NCI-H1048 (cell line): ENCODE measurements around the gene BOD1L1.
"Not testable (repeated sequence)": the region's sequence is repeated elsewhere in the genome, so short reads cannot be mapped to it uniquely, and the experiment has no call there.

Source experiments
- DNase-seq: peaks from one replicate; lab custom pipeline; 2025; lab: John Stamatoyannopoulos, UW

The BOD1L1 gene

GRCh38 chr4:13618212-13618806 lies 9.2 kb downstream of the BOD1L1 start:
- DNase-seq, result no peak

DNA sequence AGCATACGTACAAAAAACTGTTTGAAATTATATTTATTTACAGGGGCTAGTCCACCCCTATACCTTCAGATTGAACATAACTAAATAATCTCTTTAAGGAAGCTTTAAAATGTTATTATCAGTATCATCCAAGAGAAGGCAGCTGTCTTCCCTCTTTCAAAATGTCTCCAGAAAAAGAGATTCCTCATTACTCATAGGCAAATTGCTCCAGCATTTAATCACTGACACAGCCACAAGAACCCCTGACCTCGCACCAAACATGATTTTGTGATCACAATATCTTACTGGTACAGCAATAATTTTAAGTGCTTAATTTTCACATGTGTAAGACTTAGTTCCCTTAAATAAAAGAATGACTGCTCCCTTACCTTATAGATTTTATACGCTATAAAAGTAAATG lies 9.7 kb downstream of the BOD1L1 start:
- no peak for DNase-seq

GRCh38 chr4:13616597-13616996 lies 10.9 kb downstream of the BOD1L1 start:
- DNase-seq, result no peak

DNA sequence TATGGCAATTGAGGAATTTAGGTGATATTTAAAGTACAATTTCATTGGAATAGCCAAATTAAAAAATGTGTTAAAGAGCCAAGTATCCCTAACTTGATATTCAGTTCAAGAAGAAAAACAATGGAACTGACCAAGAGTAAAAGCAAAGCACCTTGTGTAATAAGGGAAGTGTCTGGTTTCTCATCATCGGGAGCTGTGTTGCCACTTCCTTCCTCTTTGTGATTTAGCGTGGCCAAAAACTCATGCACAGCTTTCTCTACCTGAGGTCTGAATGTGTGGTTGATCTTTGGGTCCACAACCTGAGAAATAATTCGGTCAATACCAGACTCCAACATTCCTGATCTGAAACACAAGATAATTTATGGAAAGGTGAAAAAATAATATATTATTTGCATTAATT lies 12.4 kb downstream of the BOD1L1 start:
- DNase-seq, result no peak

DNA sequence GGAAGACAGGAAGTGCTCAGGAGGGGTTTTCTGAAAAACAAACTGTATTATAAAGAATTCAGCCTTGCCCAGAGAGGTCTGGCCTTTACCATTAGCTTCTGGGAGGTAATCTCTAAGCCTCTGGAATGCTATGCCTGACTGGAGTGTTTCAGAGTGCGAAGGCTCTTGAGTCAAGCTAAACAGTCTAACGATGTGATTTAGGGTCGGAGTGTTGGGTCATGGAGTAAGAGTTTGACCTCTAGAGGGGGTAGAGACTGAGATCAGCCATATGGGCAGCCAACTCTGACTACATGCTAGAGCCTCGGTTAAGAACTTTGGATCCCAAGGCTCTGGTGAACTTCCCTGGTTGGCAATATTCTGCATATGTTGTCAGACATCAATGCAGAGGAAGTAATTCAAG lies 15.0 kb downstream of the BOD1L1 start:
- no peak for DNase-seq

GRCh38 chr4:13611283-13611842 lies 16.2 kb downstream of the BOD1L1 start:
- no peak for DNase-seq

DNA sequence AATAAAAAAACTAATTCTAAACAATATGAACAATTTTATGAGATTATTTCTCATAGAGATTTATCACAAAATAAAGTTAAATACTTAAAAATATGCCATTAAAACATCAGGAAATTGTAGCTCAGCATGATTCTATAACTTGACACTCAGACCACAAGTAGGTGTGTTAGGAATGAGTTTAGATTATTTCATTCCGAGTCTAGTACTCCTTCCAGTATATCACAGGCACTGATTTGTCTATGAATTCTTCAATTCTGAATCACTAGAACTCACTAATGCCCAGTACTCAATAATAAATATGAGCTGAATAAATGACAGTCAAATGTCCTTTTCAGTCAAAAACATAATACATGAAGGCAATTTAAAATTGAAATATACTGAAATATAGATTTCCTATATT lies 22.2 kb downstream of the BOD1L1 start:
- DNase-seq, result no peak

- no peak for DNase-seq
These were observed 25.7 kb downstream of the BOD1L1 start for GRCh38 chr4:13601848-13602247.

- DNase-seq, result no peak
These were observed 26.5 kb downstream of the BOD1L1 start for GRCh38 chr4:13601048-13601447.

DNA sequence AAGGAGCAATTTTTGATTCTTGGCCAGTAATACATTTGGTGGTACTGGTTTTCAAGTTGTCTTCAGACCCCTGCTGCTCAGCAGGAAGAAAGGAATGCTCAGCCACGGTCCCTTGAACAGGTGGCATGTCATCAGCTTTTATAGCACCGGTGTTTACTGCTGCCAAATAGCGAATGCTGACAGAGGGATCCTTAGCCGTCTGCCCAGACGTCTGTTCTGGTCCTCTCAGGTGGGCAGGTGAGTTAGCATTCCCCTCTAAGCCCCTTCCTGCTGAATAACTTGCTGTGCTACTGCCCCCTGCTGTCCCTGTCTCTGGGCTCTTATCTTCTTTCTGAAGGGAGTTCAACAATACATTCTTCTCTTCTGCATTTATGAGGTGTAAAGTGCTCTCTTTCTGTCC lies 28.4 kb downstream of the BOD1L1 start:
- no peak for DNase-seq

GRCh38 chr4:13597604-13598003 lies 29.9 kb downstream of the BOD1L1 start:
- no peak for DNase-seq

- no peak for DNase-seq
These were observed 30.4 kb downstream of the BOD1L1 start for GRCh38 chr4:13597141-13597540.

GRCh38 chr4:13592220-13592619 lies 35.3 kb downstream of the BOD1L1 start:
- DNase-seq, result no peak

DNA sequence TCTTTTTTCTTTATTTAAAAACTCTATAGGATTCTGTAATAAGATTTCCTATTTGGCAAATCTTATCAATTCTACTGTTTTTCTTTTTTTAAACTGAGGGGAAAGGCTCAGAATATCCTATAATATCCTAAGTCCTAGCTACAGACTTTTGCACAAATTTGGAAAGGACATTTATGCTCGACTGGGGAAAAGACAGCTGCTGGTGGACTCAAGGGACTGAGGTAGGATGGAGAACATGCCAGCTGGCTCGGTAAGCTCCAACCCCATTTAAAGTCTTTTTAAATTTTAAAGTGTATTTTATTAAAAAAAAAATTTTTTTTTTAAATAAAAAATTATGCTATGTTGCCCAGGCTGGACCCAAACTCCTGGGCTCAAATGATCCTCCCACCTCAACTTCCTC lies 36.8 kb downstream of the BOD1L1 start:
- no peak for DNase-seq

DNA sequence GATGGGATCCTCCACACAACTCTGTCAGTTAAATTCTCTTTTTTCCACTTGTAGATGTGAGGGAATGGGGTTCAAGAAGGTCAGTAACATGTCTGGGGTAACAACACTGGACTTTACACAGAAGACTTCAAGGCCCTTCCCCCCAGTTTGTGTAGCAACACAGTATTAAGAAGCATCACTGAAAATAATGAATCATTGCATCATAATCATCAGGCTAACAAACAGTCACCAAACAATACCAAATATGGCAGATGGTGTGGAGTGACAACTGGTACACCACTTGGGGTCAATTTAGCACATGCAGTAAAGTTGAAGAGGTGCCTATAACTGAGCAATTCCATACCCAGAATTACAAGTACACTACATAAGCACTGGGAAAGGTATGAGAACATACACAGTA lies 38.6 kb downstream of the BOD1L1 start:
- no peak for DNase-seq

GRCh38 chr4:13584481-13584880 lies 43.0 kb downstream of the BOD1L1 start:
- no peak for DNase-seq

DNA sequence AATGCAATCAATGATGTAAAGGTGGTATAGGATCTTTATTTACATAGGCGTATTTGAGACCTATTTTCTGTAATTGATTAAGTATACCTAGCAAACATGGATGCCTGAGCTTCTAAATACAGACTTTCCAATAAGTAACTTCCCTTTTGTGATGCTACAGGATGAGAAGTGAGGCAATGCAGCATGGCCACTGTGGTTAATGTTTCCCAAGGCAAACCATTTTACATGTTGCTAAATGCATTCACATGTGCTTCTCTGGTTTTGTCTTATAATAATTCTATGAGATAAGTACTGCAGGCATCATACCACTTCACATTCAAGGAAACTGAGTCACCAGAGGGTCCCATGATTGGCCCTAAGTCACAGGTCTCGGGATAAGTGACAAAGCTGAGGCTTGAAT lies 47.5 kb downstream of the BOD1L1 start:
- DNase-seq, result no peak

DNA sequence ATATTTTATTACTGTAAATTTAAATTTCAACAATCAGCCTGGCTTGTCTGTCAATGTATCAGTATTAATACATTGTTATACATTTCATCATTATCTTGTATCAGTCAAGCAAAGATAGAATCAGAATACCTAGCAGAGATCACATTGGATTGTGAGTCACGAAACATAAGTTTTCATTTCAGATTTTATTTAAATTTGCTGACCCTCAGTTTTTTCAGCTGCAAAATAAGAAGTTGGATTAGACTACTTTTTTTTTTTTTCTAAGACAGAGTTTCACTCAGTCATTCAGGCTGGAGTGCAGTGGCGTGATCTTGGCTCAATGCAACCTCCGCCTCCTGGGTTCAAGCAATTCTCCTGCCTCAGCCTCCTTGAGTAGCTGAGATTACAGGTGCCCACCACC lies 49.9 kb downstream of the BOD1L1 start:
- DNase-seq, result no peak

DNA sequence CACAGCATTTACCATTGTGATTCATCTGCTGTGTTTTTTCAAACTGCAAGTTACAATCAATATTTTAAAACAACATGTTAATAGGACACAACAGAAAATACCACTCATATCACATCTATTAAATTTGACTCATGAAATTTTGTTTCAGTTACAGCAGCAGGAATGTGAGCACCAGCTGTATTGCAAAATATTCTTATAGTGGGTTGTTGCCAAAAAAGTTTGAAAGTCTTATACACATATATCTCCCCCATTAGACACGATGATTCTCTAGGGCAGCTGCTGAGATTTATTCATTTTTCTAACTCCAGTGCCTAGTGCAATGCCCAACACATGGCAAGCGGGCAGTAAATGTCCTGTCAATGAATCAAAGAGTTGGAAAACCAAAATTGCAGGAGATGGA lies 56.6 kb downstream of the BOD1L1 start:
- DNase-seq, result no peak

- DNase-seq, result no peak
These were observed 60.4 kb downstream of the BOD1L1 start for GRCh38 chr4:13567125-13567524.

GRCh38 chr4:13562876-13563275 lies 64.6 kb downstream of the BOD1L1 start:
- no peak for DNase-seq

DNA sequence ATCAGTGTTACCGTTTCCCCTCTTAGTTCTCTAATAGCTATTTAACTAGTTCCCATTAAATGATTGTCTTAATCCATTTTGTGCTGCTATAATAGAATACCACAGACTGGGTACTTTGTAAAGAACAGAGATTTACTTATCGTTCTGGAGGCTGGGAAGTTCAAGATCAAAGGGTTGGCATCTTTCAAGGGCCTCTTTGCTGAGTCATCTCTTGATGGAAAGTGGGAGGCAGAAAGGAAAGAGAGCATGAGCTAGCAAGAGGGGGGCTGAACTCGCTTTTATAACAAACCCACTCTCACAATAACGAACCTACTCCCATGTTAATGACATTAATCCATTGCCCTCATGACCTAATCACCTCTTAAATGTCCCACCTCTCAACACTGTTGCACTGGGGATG lies 65.9 kb downstream of the BOD1L1 start:
- DNase-seq, result no peak

DNA sequence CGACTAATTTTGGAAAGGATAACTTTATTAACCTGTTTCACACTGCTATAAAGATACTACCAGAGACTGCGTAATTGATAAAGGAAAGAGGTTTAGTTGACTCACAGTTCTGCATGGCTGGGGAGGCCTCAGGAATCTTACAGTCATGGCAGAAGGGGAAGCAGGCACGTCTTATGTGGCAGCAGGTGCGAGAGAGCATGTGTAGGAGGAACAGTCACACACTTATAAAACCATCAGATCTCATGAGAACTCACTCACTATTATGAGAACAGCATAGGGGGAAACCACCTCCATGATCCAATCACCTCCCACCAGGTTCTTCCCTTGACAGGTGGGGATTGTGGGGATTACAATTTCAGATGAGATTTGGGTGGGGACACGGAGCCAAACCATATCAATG lies 67.4 kb downstream of the BOD1L1 start:
- DNase-seq, result not testable (repeated sequence)

GRCh38 chr4:13559413-13559812 lies 68.1 kb downstream of the BOD1L1 start:
- no peak for DNase-seq
